ENCODE measurements around the gene GJA1.

DNA sequence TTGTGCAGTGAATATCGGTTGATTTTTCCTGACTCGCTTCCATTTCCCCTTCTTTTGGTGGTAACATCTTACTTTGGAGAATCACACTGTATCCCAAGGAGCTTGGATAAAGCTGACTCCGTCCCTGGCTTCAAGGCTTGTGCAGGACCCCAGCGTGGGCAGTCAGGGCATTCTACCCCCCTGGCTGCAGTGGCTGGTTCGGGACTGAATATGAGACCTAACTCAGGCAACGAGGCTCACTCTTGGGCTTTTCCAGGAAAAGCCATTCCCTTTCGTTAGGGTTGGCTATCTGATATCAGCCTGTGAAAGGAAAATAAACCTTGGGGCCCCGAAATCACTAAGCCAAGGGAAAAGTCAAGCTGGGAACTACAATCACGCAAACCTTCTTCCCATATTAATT, 30.1 kb upstream of the GJA1 start:
- TF ChIP-seq NFE2L2 (IDR thresholded peaks at IDR 0.05; ENCODE audit: low read depth, low read length) = no peak
- TF ChIP-seq, protein P1, sequence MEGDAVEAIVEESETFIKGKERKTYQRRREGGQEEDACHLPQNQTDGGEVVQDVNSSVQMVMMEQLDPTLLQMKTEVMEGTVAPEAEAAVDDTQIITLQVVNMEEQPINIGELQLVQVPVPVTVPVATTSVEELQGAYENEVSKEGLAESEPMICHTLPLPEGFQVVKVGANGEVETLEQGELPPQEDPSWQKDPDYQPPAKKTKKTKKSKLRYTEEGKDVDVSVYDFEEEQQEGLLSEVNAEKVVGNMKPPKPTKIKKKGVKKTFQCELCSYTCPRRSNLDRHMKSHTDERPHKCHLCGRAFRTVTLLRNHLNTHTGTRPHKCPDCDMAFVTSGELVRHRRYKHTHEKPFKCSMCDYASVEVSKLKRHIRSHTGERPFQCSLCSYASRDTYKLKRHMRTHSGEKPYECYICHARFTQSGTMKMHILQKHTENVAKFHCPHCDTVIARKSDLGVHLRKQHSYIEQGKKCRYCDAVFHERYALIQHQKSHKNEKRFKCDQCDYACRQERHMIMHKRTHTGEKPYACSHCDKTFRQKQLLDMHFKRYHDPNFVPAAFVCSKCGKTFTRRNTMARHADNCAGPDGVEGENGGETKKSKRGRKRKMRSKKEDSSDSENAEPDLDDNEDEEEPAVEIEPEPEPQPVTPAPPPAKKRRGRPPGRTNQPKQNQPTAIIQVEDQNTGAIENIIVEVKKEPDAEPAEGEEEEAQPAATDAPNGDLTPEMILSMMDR (conservative IDR thresholded peaks at IDR 0.05; ENCODE audit: low read depth, low read length) = no peak
- TF ChIP-seq, protein P2, sequence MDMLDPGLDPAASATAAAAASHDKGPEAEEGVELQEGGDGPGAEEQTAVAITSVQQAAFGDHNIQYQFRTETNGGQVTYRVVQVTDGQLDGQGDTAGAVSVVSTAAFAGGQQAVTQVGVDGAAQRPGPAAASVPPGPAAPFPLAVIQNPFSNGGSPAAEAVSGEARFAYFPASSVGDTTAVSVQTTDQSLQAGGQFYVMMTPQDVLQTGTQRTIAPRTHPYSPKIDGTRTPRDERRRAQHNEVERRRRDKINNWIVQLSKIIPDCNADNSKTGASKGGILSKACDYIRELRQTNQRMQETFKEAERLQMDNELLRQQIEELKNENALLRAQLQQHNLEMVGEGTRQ (IDR thresholded peaks at IDR 0.05; ENCODE audit: low read depth, low read length) = no peak
- TF ChIP-seq RAD21 (IDR thresholded peaks at IDR 0.05; ENCODE audit: low read length) = no peak
- TF ChIP-seq POLR2A (IDR thresholded peaks at IDR 0.05; ENCODE audit: low read depth, low read length) = no peak
- no peak for TF ChIP-seq BHLHE40 (IDR thresholded peaks at IDR 0.05; ENCODE audit: low read depth, low read length)
- TF ChIP-seq RCOR1 (IDR thresholded peaks at IDR 0.05; ENCODE audit: insufficient replicate concordance, low read length) = no peak
- TF ChIP-seq, protein P3, sequence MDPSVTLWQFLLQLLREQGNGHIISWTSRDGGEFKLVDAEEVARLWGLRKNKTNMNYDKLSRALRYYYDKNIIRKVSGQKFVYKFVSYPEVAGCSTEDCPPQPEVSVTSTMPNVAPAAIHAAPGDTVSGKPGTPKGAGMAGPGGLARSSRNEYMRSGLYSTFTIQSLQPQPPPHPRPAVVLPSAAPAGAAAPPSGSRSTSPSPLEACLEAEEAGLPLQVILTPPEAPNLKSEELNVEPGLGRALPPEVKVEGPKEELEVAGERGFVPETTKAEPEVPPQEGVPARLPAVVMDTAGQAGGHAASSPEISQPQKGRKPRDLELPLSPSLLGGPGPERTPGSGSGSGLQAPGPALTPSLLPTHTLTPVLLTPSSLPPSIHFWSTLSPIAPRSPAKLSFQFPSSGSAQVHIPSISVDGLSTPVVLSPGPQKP (IDR thresholded peaks at IDR 0.05; ENCODE audit: borderline replicate concordance, low read depth, low read length) = no peak
- TF ChIP-seq RFX5 (IDR thresholded peaks at IDR 0.05; ENCODE audit: low read depth, low read length) = no peak
- no peak for TF ChIP-seq CHD1 (IDR thresholded peaks at IDR 0.05; ENCODE audit: low read depth, low read length)
- TF ChIP-seq SMC3 (IDR thresholded peaks at IDR 0.05; ENCODE audit: low read depth, low read length) = no peak
- TF ChIP-seq FOS (IDR thresholded peaks at IDR 0.05; ENCODE audit: low read depth, low read length) = no peak
- TF ChIP-seq MXI1 (IDR thresholded peaks at IDR 0.05; ENCODE audit: borderline replicate concordance, low read depth, low read length) = no peak
- no peak for TF ChIP-seq MAZ (IDR thresholded peaks at IDR 0.05; ENCODE audit: borderline replicate concordance, low read depth, low read length)

All from IMR-90 (cell line).